B cell (primary cell): ENCODE results near the gene PPIL1. TPM values are rescaled to one million over a fixed set of nuclear protein-coding genes. Genes with fewer than 3 reads are reported as not detected.

Experiments
- ATAC-seq: fragments of 200-7000 bp; cut with Tn5 transposase; one replicate; pipeline ENCODE4 v1.10.0; 2021; ENCODE audit warnings: low read depth, mild to moderate bottlenecking, moderate number of reproducible peaks, moderate library complexity
- CTCF ChIA-PET: fragments of 350-600 bp; sonication (Branson Sonifier 250); formaldehyde crosslinking; loops from one replicate; lab custom pipeline; 2021; ENCODE audit warnings: antibody characterized with exemption, inconsistent platforms; lab: Charles Lee
- POLR2A ChIA-PET: fragments of 350-600 bp; sonication (Branson Sonifier 250); formaldehyde crosslinking; loops from one replicate; lab custom pipeline; 2021; ENCODE audit warnings: antibody characterized with exemption; lab: Charles Lee
- DNase-seq: peaks from one replicate; pipeline ENCODE4 v3.0.0; 2013
- H2AFZ ChIP-seq: 2 replicates; pipeline ENCODE4 v1.6.1; 2012; ENCODE audit warnings: mild to moderate bottlenecking, low read depth, low read length; ENCODE audit not compliant: insufficient read depth, poor library complexity, severe bottlenecking
- H3K27ac ChIP-seq, 2 donors: 1 replicate in 1 of 2; 2 replicates in 1 of 2; pipeline ENCODE4 v1.5.1; 2012 to 2013; ENCODE audit warnings: low read length in 2 of 2, mild to moderate bottlenecking in 2 of 2, moderate library complexity in 1 of 2
- H3K27me3 ChIP-seq, 4 experiments: fragments of 200-600 bp in 1 of 4; sonication (generic) in 1 of 4; replicated peaks in 1 of 4; 1 replicate in 2 of 4; 2 replicates in 2 of 4; pipeline versions ENCODE4 v1.6.1 to v1.7.0; 2013 to 2016; ENCODE audit warnings: low read length in 3 of 4, mild to moderate bottlenecking in 2 of 4, mixed read lengths in 1 of 4, moderate library complexity in 1 of 4; ENCODE audit not compliant: insufficient read depth in 4 of 4, control insufficient read depth in 3 of 4; ENCODE audit errors: control extremely low read depth in 1 of 4
- H3K36me3 ChIP-seq, 2 experiments: replicated peaks in 1 of 2; 1 replicate in 1 of 2; 2 replicates in 1 of 2; pipeline versions ENCODE4 v1.6.1 to v1.7.1; 2013; ENCODE audit warnings: low read length in 1 of 2; ENCODE audit not compliant: insufficient read depth in 2 of 2, control insufficient read depth in 1 of 2; ENCODE audit errors: control extremely low read depth in 1 of 2, extremely low read depth in 1 of 2
- H3K4me1 ChIP-seq, 2 donors: fragments of 200-600 bp in 1 of 2; sonication (generic) in 1 of 2; 1 replicate in 1 of 2; 2 replicates in 1 of 2; pipeline versions ENCODE4 v1.5.1 to v1.6.1; 2013 to 2017; ENCODE audit warnings: low read length in 2 of 2; ENCODE audit not compliant: control insufficient read depth in 2 of 2, insufficient read depth in 2 of 2
- H3K4me2 ChIP-seq: replicated peaks from 2 replicates; pipeline ENCODE3; 2012; ENCODE audit warnings: mild to moderate bottlenecking, low read depth, low read length; ENCODE audit not compliant: poor library complexity, severe bottlenecking
- H3K4me3 ChIP-seq, 5 experiments: fragments of 200-600 bp in 1 of 5; sonication (generic) in 1 of 5; 1 replicate in 3 of 5; 2 replicates in 2 of 5; pipeline versions ENCODE4 v1.5.1 to v1.7.0; 2011 to 2016; ENCODE audit warnings: low read length in 4 of 5, mild to moderate bottlenecking in 4 of 5, low read depth in 2 of 5, control low read depth in 1 of 5, moderate library complexity in 1 of 5; ENCODE audit not compliant: insufficient read depth in 1 of 5; ENCODE audit errors: control extremely low read depth in 1 of 5, extremely low read depth in 1 of 5
- H3K79me2 ChIP-seq: fragments of 200-600 bp; sonication (generic); one replicate; pipeline ENCODE4 v1.6.0; 2016; ENCODE audit warnings: low read length; ENCODE audit not compliant: control insufficient read depth, insufficient read depth
- H3K9ac ChIP-seq: fragments of 200-600 bp; sonication (generic); 2 replicates; pipeline ENCODE4 v1.6.1; 2017; ENCODE audit warnings: mild to moderate bottlenecking, low read length, moderate library complexity
- H3K9me3 ChIP-seq, 3 donors: one replicate each; pipeline versions ENCODE4 v1.6.1 to v1.7.1; 2013; ENCODE audit warnings: low read length in 2 of 3; ENCODE audit not compliant: control insufficient read depth in 2 of 3, insufficient read depth in 1 of 3; ENCODE audit errors: control extremely low read depth in 1 of 3
- H4K20me1 ChIP-seq: 2 replicates; pipeline ENCODE4 v1.6.0; 2012; ENCODE audit warnings: mild to moderate bottlenecking, low read length; ENCODE audit not compliant: insufficient read depth, control insufficient read depth, poor library complexity, severe bottlenecking
- H3K27ac Mint-ChIP-seq: one replicate; pipeline ENCODE4 v1.8.0; 2021; ENCODE audit warnings: mixed read lengths
- H3K27me3 Mint-ChIP-seq: one replicate; pipeline ENCODE4 v1.8.0; 2021; ENCODE audit warnings: mixed read lengths
- H3K4me1 Mint-ChIP-seq: one replicate; pipeline ENCODE4 v1.8.0; 2021; ENCODE audit warnings: mixed read lengths
- H3K4me3 Mint-ChIP-seq: one replicate; pipeline ENCODE4 v1.8.0; 2021; ENCODE audit warnings: mixed read lengths
- H3K9me3 Mint-ChIP-seq: one replicate; pipeline ENCODE4 v1.8.0; 2022; ENCODE audit warnings: mixed read lengths; ENCODE audit not compliant: insufficient read depth
- EZH2 ChIP-seq: IDR thresholded peaks from 2 replicates; pipeline ENCODE4 v1.6.1; 2012; ENCODE audit warnings: borderline replicate concordance, low read depth, mild to moderate bottlenecking, moderate library complexity, low read length; ENCODE audit not compliant: insufficient read depth, poor library complexity, severe bottlenecking
- WGBS: methylation state at CpG from one replicate; pipeline ENCODE4 v1.1.5; 2013; ENCODE audit warnings: missing lambda C conversion rate; ENCODE audit not compliant: insufficient coverage; 5-methylcytosine and 5-hydroxymethylcytosine counted together
- intact Hi-C: fragments of 100-400 bp; cut with micrococcal nuclease; formaldehyde crosslinking; loops from one replicate; pipeline ENCODE4 v1.10.0; 2022
- polyA plus RNA-seq: library from polyadenylated mRNA; depleted of rRNA; stranded (reverse); fragments of >200 nt; gene quantifications from 2 replicates; pipeline ENCODE4 v1.2.3, GENCODE V29; 2012
- total RNA-seq, 2 donors: library from RNA; stranded (reverse); fragments of 120-200 nt in 1 of 2; gene quantifications; 1 replicate in 1 of 2; 2 replicates in 1 of 2; pipeline versions ENCODE4 v1.2.3 to v1.2.4, GENCODE V29; 2013 to 2022
- TF ChIP-seq, protein P1 (sequence below): fragments of 200-600 bp; IDR thresholded peaks from one replicate; pipeline ENCODE4 v1.8.0; 2022; ENCODE audit warnings: antibody characterized with exemption, mild to moderate bottlenecking

PPIL1 gene
- total and polyA plus RNA-seq, 2 donors (not counting 1 experiment from before 2014, with no cell fraction given) = 2.9 to 7.0 TPM

- no peaks in the 10 kb centered on the region for H3K36me3 ChIP-seq
- H2AFZ ChIP-seq = no peak overlapping the region
- H3K4me3 Mint-ChIP-seq = no peak overlapping the region
- H3K27ac Mint-ChIP-seq = no peak overlapping the region
- ATAC-seq (no peak), DNase-seq (no peak)
- H4K20me1 ChIP-seq = no peaks in the 10 kb centered on the region
- POLR2A ChIA-PET = no interaction called here
- no peaks in the 10 kb centered on the region for H3K9me3 ChIP-seq
- TF ChIP-seq, protein P1, sequence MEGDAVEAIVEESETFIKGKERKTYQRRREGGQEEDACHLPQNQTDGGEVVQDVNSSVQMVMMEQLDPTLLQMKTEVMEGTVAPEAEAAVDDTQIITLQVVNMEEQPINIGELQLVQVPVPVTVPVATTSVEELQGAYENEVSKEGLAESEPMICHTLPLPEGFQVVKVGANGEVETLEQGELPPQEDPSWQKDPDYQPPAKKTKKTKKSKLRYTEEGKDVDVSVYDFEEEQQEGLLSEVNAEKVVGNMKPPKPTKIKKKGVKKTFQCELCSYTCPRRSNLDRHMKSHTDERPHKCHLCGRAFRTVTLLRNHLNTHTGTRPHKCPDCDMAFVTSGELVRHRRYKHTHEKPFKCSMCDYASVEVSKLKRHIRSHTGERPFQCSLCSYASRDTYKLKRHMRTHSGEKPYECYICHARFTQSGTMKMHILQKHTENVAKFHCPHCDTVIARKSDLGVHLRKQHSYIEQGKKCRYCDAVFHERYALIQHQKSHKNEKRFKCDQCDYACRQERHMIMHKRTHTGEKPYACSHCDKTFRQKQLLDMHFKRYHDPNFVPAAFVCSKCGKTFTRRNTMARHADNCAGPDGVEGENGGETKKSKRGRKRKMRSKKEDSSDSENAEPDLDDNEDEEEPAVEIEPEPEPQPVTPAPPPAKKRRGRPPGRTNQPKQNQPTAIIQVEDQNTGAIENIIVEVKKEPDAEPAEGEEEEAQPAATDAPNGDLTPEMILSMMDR = no peak
- no peak for TF ChIP-seq EZH2
- H3K27me3 ChIP-seq = peaks cover 0 to 2% (median under 1%) of the 10 kb centered on the region in 4 experiments
- no peak overlapping the region for H3K27ac ChIP-seq
- no peaks in the 10 kb centered on the region for H3K4me1 ChIP-seq
- H3K4me1 Mint-ChIP-seq = no peaks in the 10 kb centered on the region
- peaks cover 19% of the 10 kb centered on the region for H3K27me3 Mint-ChIP-seq
- WGBS = 86% methylated on average over 5 of the region's 7 CpGs
- H3K4me3 ChIP-seq = no peak overlapping the region
- H3K9ac ChIP-seq = no peak overlapping the region
- CTCF ChIA-PET = no interaction called here
- intact Hi-C loops = no loop called here
- H3K9me3 Mint-ChIP-seq = no peaks in the 10 kb centered on the region
- H3K79me2 ChIP-seq = no peaks in the 10 kb centered on the region
- no peak overlapping the region for H3K4me2 ChIP-seq
These were observed 69.4 kb downstream of the PPIL1 start for GRCh38 chr6:36805096-36805797.

Other genes starting within 250 kb of the PPIL1 start
- 45.5 and 47.2 TPM in 2 replicates for gene CDKN1A, start 196.1 kb downstream of the PPIL1 start, total RNA-seq
- gene CDKN1A, start 196.1 kb downstream of the PPIL1 start, polyA plus RNA-seq = 352 and 542 TPM in 2 replicates
- gene RAB44, start 177.0 kb downstream of the PPIL1 start, total RNA-seq = 0.15 and 0.19 TPM in 2 replicates
- 0.16 and 0.25 TPM in 2 replicates for gene RAB44, start 177.0 kb downstream of the PPIL1 start, polyA plus RNA-seq
- gene CPNE5, start 35.4 kb downstream of the PPIL1 start, total RNA-seq = 49.8 and 51.4 TPM in 2 replicates
- gene CPNE5, start 35.4 kb downstream of the PPIL1 start, polyA plus RNA-seq = 125 and 357 TPM in 2 replicates
- gene C6orf89, start 11.1 kb upstream of the PPIL1 start, total RNA-seq = 34.2 and 35.3 TPM in 2 replicates
- 11.3 and 13.0 TPM in 2 replicates for gene C6orf89, start 11.1 kb upstream of the PPIL1 start, polyA plus RNA-seq
- 1.1 and 1.4 TPM in 2 replicates for gene PI16, start 79.9 kb upstream of the PPIL1 start, total RNA-seq
- gene PI16, start 79.9 kb upstream of the PPIL1 start, polyA plus RNA-seq = 1.4 and 7.4 TPM in 2 replicates
- 150 and 160 TPM in 2 replicates for gene MTCH1, start 111.4 kb upstream of the PPIL1 start, total RNA-seq
- 91.7 and 145 TPM in 2 replicates for gene MTCH1, start 111.4 kb upstream of the PPIL1 start, polyA plus RNA-seq
- gene FGD2, start 130.9 kb upstream of the PPIL1 start, total RNA-seq = 352 and 360 TPM in 2 replicates
- 444 and 682 TPM in 2 replicates for gene FGD2, start 130.9 kb upstream of the PPIL1 start, polyA plus RNA-seq